GM21786 (cell line): ENCODE results near the gene SMC3.
"Not testable (repeated sequence)": the region's sequence is repeated elsewhere in the genome, so short reads cannot be mapped to it uniquely, and the experiment has no call there.

ENCODE experiments used
- ATAC-seq: cut with Tn5 transposase; IDR thresholded peaks from one replicate; pipeline ENCODE4 v1.9.1; 2021; ENCODE audit not compliant: unreplicated experiment

Gene SMC3

DNA sequence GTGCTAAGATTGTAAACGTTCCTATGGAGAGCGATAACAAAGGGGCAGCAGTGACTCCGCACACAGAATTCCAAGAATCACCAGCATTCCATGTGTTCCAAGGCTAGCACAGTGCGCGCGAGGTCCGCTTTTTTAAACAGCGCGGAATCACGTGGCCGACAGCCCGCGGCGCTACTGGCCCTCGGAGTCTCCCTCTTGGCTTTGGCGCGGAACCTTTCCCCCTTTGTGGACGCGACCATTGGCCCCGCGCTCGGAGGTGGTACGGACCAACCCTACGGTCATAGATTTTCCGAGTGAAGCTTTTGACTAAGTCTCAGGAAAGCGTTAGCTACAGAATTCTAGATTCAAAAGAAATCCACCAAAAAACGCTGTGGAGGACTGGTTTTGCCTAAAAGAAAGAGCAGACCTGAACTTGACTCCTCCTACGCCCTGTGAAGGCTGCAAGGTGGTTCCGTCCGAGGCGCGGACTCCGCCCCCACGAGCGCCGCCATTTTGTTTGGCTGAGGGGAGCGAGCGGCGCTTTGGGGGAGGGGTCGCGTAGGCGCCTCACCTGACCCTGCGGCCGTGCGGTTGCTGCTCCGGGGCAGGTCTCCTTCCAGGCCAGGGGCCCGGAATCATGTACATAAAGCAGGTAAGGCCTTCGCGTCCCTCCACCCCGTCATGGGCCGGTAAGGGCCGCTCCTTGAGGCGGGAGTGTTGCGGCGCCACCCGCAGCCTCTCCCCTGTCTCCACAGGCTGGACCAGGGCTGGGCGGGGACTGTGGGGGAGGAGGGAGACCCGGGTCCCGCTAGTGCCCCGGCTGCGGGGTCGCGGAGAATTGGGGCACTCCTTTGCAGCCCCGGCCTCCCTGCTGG lies at the start of gene SMC3:
Gene SMC3 (plus strand): TSS at position 495 of the 854 bp plus-strand sequence. CDS start 122 bp downstream, at position 617.
- peak; percentile 88 for ATAC-seq

DNA sequence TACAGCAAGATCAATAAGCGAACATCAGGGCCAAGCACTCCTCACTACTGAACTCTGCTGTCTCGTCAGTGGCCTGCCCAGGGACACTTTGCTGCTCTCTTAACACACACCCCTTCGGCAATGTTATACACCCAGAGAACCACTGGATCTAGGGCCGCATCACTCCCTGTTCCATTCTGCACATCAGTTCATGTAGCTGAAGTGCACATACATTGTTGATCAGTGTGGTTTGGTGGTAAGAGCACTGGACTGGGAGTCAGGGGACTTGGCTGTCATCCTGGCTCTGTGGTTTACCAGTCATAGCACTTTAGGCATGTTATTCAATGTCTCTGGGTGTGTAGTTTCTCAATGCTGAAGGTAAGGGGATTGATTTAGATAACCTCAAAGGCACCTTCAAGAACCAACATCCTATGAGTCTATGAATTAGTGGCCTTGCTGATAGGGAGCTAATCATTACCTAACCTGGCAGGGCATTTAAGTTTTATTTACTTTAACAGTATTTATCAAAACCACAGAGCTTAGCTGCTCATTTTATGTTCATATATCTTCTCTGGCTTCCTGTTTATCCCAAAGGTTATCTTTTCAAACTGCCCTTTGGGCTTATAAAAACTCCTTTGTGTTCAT lies 45.0 kb upstream of the SMC3 start:
- no peak for ATAC-seq

DNA sequence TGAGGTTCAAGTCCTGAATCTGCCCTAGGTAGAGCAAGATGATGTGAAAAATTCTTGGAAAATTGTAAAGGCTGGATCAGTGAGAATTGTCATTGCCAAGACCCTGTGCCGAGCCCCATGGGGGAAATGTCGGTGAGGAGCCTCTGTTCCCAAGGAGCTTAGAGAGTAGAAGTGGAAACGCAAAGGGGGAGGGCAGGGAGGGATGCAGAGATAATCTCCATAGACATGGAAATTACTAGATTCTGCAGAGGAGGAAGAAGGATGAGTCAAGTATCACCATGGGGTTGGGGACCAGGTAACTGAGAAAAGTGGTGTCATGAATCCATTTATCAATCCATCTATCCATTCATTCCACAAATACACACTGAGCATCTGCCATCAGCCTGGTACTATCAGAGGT lies 43.8 kb upstream of the SMC3 start:
- no peak for ATAC-seq

DNA sequence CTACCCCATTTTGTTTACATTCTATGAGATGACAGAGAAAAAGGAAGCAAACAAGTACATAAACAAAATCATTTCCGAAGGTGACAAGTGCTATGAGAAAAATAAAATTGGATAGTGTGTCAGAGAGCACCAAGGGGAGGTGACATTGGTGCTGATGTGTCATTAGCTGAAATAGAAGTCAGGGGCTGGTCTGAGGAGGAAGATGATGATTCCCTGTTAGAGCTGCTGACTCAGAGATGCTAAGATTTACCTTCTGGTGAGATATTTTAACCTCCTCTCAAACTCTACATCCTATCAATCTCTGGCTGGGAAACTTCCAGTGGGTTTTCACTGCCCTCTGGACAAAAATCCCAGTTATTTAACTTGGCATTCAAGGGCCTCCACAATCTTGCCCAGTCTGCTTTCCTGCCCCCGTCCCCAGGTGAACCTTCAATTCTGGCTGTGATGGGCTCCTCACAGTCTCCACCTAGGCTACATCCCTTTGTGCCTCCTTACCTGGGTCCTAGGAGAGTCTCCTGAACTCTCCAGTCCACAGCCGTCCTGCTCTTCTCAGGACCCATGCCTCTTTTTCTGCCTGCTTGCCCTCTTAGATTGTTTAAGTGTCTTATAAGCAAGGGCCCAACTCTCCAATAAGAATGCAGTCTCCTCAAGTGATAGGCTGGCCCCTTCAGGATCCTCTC lies 43.2 kb upstream of the SMC3 start:
- ATAC-seq, result no peak

DNA sequence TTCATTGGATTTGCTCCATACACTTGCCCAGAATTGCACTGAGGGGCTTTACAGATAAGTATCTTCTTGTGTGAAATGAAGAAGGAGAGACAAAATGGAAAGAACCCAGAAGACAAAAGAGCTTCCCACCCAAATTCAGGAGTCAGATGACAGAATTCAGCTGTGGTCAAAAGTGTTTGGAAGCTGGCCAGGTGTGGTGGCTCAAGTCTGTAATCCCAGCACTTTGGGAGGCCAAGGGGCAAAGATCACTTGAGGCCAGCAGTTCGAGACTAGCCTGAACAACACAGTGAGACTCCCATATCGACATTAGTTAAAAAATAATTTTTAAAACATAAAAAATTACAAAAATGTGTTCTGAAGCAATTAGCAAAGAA lies 42.6 kb upstream of the SMC3 start:
- no peak for ATAC-seq

DNA sequence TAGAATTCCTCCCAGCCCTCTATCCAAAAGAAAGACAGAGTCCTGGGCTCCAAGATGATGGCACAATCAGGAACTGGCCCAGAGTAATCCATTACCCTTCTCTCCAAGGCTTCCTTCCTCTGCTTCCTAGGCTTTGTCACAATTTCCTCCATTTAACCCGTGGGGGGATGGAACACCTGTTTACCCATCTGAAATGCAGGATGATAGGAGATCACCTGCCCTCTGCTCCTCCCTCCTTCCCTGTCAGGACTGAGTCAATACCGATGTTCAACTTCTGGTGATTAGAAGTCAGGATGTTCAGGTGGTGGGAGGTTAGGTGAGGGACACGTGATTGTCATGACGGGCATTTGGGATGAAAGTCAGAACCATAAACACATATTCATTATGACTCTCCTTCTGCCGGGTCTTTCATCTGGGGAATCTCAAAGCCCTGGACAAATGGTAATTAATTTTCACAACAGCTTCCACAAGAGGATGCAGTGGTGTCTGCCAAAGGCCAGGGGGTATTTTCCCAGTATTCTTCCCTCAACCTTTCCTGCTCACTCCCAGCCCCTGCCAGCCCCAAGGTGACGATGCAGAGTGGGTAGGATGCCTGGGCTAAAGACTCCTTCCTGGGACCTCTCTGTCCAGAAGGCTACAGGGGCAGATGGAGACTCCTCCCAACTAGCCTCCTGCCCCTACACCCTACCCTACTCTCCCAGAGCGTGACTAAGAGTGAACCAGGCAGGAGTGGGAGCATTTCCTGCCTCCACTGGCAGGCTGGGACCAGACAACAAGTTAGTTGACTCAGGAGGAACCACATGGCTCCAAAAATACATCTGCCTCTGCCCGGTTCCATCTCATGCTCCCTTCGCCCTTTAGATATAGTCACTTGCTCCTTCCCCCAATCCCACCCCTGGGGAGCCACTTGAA lies 41.9 kb upstream of the SMC3 start:
- no peak for ATAC-seq

DNA sequence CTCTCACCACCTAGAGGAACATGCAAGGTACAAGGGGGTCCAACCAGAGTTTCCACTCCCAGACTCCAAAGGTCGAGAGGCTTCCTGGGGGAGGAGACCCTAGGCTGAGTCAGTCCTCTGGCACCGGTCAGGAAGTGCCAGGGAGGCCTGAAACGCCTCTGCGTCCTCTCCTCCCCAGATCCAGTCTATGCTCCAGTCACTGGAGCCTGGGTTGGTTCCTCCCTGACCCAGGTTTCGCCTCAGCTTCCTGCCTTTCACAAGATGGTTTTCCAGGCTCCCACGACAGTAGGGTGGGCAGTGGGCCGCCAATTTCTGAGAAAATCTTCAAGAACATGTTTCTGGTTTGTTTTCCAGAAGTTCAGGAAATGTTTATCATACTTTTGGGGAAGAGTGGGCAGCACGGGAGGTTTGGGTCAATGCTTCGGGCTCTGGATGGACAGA lies 39.7 kb upstream of the SMC3 start:
- ATAC-seq, result no peak

DNA sequence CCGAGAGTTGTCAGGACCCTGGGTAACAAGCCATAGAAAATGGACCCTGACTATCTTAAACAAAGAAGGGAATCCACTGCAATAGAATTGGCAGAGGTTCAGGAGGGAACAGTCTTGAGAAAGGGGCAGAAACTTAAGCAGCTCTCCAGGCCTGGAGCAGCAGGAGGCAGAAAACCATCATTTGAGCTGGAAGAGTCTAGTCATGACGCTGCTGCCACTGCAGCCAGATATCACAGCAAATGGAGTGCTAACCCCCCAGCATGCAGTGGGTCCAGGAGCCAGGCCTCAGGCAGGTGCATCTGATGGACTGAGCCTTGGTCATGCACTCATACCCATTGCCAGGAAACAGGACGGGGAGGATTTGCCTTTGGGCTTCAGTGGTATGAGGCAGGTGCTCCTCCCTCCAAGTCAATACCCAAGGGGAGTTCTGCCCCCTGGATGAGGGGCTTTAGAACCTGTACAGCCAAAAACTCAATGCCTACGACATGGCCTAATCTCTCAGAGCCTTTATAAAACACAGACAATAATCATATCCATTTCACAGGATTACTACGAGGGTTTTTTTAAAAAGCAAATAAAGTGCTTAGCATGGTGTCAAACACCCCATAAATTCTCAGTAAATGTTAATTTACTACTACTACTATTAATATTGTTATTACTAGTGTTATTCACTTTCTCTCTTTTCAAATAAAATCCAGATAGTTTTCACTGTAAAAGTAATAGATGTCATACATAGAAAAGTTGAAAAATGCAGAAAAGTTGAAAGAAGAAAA lies 39.1 kb upstream of the SMC3 start:
- ATAC-seq, result no peak

DNA sequence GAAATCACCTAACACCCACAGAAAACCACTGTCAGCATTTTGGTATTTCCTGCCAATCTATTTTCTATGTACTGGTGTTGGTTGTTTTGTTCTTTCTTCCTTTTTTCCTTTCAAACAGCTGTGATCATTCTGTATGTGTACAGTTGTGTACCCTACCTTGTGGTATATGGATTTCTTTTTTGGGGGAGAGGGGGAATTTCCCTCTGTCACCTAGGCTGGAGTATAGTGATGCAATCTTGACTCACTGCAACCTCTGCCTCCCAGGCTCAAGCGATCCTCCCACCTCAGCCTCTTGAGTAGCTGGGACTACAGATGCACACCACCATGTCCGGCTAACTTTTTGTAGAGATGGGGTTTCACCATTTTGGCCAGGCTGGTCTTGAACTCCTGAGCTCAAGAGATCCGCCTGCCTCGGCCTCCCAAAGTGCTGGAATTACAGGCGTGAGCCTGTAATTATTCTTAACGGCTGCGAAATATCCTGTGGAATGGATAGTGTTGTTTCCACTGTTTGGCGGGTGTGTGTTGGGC lies 38.4 kb upstream of the SMC3 start:
- peak; percentile 70 for ATAC-seq

DNA sequence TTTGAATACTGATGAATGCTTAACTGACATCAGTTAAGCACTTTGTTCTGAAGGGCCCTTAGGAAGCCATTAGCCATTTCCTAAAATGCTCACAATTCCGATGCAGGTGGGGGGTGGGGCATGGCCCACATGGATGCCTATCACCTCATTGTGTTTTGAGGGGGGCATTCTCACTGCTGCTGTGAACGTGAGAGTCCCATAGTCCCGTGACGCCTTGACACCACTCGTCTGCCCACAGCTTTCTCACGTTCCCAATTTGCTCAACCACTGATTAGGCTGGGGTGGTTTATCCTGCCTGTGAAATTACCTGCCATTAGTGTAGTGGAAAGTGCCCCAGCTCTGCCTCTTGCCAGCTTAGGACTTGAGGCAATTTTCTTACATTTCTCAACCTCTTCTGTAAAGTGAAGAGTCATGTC lies 37.9 kb upstream of the SMC3 start:
- ATAC-seq, result no peak

DNA sequence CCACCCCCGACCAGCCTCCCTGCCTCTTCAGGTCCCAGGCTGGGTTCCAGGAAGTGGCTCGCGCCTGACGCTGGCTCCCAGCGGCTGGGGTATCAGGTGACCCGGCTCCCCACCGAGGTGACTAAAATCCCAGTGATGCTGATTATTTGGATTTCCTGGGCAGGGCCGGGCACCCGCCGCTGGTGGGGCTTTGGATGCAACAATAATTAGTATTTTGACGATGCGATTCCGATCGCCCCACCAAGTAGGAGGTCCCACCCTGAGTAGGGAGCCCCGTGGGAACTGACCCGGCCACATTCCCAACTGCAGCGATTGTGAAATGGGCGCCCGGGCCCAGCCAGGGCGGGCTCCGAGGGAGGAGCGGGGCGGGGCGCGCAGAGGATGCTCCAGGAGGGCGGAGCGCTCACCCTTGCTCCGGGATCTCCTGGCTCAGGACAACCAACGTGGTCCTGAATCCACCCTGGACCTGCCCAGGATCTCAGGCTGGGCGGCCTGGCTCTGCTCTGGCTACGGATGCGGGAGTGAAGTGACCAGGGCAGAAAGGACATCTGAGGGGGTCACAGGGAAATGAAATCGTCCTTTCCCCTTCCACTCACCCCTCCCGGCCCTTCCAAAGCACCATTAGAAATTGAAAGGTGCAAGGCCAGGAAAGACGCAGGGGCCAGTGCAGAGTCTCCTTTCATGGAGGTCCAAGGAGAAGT lies 37.2 kb upstream of the SMC3 start:
- ATAC-seq, result no peak

DNA sequence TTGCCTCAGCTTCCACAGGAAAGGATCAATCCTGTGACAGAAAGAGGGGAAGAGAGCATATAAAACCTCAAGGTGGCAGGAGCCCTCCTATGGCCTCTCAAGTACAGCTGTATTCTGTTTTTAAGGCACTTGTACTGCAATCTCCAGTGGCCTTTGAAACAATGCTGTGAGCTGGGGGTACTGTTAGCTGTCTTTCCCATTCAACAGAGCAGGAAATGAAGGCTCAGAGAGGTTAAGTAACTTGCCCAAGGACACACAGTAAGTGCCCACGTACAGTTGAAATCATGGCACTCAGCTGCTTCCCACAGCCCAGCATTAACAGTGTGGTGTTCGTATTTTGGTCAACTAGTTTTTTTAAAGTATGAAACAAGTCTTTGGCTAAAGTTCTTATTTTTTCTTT lies 35.8 kb upstream of the SMC3 start:
- no peak for ATAC-seq

DNA sequence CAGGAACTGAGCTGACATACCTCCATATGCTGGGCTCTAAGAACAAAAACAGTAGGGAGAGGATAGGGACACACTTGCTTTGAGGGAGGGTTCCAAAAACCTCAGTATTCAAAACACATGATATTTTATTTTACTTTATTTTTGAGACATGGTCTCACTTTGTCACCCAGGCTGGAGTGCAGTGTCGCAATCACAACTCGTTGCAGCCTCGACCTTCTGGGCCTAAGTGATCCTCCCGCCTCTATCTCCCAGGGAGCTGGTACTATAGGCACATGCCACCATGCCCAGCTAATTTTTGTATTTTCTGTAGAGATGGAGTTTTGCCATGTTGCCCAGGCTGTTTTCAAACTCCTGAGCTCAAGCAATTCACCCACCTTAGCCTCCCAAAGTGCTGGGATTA lies 34.9 kb upstream of the SMC3 start:
- not testable (repeated sequence) for ATAC-seq

DNA sequence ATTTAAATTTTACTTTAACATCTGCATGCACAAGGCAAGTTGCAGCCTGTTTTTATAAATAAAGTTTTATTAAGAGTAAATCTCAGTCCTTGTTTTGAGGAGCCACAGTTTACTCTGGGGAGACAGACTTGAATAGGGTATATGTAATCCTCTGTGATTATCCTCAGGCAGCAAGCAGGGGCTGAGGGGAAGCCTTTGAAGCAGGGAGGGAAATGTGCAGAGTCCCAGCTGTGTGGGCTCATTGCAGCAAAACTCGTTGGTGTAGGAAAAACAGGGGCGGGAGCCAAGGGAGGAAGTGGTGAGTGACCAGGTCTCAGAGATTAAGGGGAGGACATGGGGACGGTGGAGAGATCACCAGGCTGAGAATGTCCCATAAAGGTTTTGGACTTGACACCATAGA lies 34.3 kb upstream of the SMC3 start:
- ATAC-seq, result no peak

DNA sequence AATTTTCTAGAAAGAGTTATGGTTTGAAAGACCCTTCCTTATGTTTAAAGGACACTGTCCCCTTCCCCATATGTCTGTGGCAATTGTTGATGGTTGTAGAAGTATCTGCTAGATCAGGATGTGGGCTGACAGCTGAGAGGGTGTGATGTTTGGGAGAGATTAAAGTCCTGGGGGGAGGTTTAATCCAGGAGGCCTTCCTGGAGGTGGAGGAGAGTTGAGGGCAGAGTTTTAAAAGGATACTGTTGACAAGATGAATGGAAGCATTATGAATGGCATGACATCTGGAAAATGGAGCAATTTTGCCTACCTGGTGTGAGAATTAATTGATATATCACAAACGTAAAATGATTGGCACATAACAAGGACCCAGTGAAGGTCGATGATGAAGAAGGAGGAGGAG lies 32.9 kb upstream of the SMC3 start:
- ATAC-seq, result no peak

DNA sequence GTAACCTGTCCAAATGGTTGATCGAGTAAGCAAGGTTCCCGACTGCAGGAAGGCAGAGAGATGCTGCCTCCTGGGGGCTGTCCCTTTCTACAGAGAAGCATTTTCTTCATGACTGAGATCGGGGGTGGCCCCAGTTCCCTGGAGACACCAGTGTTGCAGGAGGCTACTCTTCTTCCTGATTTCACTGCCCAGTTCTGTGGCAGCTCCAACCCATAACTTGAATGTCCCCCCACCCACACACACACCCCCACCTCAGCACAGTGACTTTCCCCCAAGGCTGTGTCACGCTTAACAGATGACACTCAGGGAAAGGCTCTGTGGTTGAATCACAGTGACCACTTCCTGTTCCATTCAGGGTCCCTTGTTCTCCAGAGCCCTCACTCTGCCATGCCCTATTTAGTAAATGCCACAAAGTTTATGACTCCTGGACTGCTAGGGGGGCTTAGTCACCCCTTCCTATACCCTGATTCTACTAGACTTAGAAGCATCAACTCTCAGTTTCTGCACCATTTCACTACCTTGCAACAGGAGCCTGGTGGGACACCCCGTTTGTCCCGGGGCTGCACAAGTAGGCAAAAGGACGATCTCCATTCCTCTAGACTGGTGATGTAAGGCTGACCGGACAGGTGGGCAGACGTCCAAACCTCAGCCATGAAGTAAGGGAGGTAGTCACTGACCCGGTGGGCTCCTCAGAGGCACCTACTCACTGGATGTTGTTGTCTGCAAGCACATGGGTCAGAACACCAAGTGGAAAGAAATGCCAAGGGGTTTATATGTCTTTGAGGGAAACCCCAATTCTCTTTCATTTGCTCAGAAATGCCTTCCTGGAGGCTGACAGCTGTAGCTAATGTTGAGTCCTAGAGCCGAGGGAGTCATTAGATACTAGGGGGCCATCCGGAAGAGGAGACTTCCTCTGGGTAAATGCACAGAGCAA lies 31.3 kb upstream of the SMC3 start:
- ATAC-seq, result peak; percentile 84

DNA sequence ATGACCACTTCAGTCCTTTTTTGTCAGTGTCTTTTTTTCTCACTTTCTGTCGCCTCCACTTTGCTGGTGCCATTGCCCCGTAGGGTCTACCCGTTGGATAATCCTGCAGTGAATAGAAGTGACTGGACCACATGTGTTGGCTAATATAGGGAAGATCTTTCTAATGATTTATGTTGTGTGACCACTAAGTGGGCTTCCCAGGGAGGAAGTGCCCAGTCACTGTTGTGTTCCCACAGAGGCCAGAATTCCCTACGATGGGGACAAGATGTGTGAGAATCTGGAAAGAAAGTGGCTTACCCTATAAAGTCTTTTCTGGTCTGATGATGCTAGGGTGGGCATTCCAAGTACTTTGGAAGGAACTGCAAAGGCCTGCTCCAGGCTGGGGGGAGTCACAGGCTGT lies 28.4 kb upstream of the SMC3 start:
- ATAC-seq, result no peak

DNA sequence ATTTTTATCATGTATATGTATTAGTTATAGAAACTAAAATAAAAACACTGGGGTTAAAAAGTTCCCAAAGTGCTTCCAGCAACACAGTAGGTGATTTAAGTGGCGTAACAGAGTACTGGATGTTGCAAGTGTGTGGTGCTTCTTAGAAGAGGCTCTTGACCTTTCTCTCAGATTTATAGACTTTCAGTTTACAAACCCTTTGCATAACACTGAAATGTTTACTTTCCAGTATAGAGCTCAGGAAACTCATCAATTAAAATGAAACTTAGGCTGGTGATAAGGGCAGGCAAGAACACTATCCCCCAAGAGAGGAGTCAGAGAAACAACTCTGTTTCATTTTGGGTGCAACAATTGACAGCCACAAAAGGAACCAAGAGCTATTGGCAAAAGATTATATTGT lies 27.5 kb upstream of the SMC3 start:
- ATAC-seq, result no peak
